T-helper 22 cell (primary cell): Measurements from ENCODE around the gene NPC1L1.

ENCODE experiments used
- DNase-seq: peaks from one replicate; pipeline ENCODE4 v3.0.0-alpha.2; 2020; ENCODE audit warnings: low read depth

The NPC1L1 gene, protein sequence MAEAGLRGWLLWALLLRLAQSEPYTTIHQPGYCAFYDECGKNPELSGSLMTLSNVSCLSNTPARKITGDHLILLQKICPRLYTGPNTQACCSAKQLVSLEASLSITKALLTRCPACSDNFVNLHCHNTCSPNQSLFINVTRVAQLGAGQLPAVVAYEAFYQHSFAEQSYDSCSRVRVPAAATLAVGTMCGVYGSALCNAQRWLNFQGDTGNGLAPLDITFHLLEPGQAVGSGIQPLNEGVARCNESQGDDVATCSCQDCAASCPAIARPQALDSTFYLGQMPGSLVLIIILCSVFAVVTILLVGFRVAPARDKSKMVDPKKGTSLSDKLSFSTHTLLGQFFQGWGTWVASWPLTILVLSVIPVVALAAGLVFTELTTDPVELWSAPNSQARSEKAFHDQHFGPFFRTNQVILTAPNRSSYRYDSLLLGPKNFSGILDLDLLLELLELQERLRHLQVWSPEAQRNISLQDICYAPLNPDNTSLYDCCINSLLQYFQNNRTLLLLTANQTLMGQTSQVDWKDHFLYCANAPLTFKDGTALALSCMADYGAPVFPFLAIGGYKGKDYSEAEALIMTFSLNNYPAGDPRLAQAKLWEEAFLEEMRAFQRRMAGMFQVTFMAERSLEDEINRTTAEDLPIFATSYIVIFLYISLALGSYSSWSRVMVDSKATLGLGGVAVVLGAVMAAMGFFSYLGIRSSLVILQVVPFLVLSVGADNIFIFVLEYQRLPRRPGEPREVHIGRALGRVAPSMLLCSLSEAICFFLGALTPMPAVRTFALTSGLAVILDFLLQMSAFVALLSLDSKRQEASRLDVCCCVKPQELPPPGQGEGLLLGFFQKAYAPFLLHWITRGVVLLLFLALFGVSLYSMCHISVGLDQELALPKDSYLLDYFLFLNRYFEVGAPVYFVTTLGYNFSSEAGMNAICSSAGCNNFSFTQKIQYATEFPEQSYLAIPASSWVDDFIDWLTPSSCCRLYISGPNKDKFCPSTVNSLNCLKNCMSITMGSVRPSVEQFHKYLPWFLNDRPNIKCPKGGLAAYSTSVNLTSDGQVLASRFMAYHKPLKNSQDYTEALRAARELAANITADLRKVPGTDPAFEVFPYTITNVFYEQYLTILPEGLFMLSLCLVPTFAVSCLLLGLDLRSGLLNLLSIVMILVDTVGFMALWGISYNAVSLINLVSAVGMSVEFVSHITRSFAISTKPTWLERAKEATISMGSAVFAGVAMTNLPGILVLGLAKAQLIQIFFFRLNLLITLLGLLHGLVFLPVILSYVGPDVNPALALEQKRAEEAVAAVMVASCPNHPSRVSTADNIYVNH (N-terminal part only)

DNA sequence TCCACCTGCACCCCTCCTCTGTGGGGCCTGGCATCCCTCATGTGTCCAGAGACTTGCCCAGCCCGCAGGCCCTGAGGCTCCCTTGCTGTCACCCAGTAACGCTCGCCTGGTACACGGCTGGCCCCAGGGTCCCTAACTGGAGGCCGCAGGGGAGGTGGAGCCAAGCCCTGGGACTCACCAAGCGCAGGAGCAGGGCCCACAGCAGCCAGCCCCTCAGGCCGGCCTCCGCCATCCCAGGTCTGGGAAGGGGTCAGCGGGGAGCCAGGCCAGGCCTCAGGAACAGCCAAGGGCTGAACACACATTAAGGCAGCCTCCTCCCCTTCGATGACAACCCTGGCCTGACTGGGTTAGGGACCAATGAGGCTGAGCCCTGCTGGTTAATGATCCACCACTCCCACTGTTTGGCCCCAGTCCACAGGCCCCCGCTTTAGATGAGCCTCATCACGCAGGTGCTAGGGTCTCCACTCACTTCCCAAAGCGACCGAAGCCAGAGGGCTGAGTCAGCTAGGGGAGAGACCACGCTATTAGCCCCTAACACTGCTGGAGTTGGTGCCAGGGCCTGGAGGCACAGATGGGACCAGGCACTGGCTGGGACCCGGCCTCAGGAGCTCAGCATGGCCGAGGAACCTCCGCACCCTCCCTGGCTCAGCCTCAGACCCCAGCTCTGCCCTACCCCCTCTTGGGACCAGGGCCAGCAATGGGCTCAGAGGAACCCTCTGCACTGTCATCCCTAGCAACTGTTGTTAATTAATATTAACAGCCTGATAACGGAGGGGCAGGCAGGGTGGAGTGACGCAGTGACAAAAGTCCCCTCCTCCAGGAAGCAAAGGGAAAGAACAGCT lies at the start of gene NPC1L1:
NPC1L1 (minus strand) TSS at position 303 of the 842 bp plus-strand sequence; CDS start at position 232, 71 bp downstream.
- no peak for DNase-seq

DNA sequence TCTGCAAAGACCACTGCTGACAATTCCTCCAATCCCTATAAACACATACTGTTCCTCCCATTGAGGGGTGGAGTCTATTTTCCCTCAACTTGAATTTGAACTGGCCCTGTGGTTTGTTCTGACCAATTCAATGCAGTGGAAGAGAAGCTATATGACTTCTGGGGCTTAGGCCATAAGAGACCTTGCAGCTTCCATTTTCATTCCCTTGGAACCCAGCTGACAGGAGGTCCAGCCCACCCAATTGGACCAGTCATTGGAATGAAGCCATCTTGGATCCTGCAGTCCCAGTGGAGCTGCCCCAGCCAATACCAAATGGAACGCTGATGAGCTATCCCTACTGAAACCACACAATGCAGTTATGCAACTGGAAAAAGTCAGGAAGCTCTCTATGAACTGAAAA lies 49.8 kb upstream of the NPC1L1 start:
- no peak for DNase-seq

DNA sequence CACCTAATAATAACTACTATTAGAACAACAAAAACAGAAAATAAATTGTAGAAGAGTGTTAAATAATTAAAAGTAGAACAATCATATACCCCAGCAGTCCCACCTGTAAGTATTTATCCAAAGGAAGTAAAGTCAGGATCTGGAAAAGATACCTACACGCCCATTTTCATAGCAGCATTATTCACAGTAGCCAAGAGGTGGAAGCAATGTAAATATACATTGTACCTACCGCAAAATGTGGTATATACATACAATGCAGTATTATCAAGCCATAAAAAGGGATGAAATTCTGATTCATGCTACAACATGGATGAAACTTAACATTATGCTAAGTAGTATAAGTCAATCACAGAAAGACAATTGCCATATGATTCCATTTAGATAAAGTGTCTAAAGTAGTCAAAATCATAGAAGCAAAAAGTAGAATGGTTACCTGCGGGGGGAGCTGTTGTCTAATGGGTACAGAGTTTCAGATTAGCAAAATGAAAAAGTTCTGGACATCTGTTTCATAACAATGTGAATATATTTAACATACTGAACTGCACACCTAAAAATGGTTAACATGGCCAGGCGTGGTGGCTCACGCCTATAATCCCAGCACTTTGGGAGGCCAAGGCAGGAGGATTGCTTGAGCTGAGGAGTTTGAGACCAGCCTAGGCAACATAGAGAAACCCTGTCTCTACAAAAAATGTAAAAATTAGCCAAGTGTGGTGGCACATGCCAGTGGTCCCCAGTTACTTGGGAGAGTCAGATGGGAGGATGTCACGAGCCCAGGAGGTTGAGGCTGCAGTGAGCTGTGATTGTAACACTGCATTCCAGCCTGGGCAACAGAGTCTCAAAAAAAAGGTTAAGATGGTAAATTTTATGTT lies 46.9 kb upstream of the NPC1L1 start:
- DNase-seq = peak; percentile 16

DNA sequence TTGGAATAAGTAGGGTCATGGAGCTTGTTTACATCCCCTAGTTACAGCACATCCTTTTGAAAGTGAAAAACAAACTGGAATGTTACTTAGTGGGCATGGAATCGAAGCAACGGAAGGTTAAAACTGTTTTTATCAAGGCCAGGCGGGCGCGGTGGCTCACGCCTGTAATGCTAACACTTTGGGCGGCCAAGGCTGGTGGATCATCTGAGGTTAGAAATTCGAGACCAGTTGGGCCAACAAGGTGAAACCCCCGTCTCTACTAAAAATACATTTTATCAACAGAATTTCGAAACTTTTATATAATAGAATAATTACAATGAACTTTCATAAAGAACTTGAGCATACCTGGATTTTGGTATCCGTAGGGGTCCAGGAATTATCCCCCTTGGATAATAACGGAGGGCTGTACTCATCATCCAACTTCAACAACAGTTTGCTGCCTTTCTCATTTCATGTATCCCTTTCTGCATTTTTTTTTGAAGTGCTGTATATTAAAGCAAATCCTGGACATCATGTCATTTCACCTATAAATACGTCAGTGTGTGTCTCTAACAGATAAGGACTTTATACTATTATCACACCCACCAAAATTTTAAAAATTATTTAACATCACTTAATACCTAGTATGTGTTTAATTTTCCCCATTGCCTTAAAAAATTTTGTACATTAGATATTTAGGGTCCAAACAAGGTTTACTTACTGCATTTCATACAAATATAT lies 42.2 kb upstream of the NPC1L1 start:
- no peak for DNase-seq

DNA sequence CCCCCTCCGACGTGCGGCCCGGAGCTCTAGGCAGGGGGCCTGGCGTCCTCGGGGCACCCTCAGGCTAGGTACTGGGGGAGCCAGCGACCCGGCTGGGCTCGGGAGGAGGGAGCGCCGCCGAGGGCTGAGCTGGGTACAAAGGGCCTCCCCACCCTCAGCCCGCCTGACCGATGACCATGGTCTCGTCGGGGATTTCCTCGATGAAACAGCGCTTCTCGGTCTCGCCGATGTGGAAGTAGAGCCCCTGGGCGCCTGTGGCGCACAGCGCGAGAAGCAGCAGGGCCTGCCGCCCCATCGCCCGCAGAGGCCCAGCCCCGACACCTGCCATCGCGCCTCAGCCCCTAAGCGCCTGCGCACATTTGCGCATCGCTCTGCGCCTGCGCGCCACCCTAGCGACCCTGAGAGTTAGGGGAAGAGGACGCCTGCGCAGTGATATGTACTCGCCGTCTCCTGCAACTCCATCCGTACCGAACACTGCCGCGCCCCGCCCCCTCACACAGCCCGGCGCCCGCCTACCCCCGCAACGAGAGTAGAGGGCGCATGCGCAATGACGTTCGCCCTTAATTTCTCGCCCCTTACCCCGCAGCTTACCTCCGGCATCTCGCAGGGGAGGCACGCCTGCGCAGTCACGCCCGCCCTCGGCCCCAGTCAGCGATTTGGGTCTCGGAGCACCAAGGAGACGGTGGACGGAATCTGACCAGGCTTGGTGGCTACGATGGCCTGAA lies 40.9 kb upstream of the NPC1L1 start, which contains the start of gene TMED4:
TMED4 (minus strand) TSS at position 353 of the 725 bp plus-strand sequence; CDS start at position 328, 25 bp downstream.
- peak; percentile 100 for DNase-seq

DNA sequence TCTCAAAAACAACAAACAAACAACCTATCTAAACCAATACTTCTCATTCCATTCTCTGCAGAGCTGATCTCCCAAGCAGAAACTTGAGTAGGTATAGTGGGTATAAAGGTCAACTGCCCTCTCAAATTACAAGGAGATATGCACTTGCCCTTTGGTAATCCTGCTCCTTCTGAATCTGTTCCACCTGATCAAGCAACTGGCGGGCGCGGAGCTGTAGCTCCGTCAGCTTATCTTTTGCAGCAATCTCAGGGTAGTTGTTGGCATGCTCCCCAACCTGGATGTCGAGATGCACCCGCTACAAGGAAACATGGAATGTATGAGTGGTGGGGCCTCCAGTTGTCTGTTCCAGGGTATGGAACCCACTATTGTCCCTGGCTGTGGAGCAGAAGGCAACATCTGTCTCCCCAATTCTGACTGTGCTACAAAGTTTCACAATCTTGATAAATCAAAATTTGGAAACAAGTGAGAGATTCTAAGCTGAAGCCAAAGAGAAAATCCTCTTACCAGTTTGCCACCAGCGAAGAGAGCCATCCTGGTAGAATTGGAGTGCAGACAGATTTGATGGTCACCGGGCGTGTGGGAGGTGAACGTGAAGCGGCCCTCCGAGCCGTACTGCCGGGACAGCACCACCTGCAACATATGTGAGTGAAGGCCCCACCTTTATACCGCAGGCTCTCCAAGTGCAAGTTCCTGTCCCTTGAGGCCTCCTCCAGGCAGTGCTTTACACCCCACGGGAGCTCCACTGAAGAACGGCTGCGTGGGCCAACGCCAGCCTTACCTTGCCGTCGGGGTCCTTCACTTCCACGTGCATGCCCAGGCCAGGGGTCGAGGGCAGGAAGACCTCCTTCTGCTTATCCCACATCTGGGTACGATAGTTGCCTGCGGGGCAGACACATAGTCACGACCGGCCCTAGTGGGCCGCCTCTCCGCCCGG lies 40.1 kb upstream of the NPC1L1 start:
- DNase-seq = peak; percentile 31

DNA sequence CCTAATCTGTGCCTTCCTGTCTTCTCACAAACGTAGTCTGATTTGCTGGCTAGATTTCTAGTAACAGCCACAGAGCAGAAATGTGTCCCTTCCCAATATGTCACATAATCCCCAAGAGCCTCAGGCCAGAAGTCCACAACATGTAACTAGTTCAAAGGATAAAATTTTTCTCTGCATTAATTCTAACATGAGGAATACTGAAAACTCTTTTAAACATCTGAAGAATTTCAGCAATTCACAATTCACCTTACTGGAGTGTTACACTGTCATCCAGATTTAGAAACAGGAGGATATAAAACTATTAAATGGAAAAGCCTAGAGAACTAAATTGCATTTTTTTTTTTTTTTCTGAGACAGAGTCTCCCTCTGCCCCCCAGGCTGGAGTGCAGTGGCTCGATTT lies 35.1 kb upstream of the NPC1L1 start:
- no peak for DNase-seq

DNA sequence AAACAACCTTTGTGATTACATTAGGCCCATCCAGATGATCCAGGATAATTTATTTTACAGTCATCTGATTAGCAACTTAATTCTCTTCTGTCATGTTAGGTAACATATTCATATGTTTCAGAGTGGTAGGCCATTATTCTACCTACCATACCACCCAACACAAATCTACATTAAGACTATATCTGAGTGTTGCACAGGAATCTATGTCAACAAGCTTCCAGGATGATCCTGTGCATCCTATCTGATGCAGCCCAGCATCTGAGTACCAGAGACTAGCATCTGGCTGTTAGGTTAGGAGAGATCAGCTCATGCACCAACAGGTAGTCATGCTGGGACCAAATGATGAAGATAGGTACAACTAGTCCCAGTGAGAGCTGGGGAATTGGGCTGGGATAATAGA lies 33.9 kb upstream of the NPC1L1 start:
- no peak for DNase-seq

DNA sequence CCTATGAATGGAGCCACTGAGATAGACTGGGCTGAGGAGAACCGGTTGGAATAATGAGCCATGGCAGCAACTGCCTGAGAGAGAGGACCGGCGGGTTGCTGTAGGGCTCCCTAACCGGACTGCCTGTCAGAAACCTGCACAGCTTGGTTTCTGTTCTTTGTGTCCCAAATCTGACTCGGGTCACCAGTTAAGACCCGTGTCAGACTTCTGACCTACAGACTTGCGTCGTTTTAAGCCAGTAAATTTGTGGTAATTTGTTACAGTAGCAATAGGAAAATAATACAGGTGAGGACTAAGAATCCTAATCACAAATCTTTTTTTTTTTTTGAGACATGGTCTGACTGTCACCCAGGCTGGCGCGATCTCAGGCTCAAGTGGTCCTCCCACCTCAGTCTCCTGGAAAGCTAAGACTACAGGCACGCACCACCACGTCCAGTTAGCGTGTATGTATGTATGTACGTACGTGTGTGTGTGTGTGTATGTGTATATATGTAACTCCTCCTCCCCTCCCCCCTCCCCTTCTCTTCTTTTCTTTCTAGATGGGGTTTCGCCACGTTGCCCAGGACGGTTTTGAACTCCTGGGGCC lies 33.2 kb upstream of the NPC1L1 start:
- DNase-seq = no peak

DNA sequence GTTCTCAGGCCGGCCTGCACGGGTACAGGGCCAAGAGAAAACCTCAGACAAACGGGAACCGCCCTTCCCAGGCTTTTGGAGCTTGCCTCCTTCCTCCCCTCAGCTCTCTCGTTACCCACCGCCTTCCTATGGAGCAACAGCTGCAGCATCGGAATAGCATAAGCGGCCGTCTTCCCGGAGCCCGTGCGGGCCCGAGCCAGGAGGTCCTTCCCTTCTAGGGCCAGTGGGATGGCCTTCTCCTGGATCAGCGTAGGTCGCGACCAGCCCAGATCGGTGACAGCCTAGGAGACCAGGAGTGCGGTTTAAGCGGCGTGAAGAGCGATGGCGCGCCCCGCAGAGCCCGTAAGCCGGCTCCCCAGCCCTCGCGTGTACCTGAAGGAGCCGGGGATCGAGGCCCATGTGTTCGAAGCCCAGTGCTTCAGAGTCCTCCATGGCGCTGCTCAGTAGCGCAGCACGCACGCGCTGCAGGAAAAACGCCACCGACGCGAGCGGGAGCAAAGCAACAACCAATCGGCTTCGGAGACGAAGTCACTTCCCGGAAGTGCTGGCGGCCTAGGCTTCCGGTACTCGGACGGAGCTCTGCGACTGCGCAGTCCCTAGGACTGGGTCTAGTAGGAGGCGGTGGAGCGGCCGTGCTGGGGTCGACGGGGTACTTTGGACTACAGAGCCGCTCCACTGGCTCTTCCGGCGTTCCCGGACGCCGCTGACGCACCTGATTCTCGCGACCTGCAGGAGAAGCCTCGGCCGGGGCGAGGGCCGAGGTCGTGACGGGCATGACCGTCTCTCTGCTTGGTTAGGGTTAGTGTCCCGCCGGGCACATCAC lies 32.5 kb upstream of the NPC1L1 start, which contains the start of gene DDX56:
DDX56 (minus strand) TSS at position 445 of the 823 bp plus-strand sequence; CDS start at position 432, 13 bp downstream.
- peak; percentile 87 for DNase-seq

DNA sequence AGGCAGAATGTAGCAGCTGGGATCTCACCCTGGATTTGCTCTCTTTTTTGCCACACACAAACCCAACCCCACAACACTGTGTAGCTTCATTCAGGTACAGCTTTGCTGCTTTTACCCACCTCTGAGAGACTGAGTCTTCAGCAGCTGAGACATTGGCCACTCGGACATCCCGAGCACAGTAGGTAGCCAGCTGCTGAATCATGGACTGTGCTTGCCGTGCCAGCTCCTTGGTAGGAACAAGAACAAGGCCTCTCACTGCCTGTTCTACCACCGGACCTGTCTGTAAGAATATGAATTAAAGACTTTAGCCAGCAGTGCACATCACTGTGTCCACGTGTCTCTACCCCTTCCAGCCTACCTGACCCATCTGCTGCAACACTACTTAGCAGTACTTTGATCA lies 31.6 kb upstream of the NPC1L1 start:
- DNase-seq = no peak

DNA sequence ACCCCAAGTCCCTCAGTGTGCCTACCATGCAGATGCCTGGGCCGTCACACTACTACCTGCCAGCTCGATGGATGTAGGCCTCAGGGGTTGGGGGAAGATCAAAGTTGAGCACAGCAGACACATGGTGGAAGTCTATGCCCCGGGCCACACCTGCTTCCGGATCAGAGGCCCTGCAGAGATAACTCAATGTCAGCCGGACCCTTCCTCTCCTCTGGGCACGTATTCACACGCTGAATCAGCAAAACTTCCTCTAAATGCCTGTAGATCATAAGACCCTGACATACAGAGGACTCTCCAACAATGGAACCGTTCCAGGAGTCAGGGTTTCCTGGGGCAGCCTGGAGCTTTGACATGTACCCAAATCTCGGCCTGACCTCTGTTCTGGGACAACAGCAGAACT lies 28.8 kb upstream of the NPC1L1 start:
- no peak for DNase-seq

DNA sequence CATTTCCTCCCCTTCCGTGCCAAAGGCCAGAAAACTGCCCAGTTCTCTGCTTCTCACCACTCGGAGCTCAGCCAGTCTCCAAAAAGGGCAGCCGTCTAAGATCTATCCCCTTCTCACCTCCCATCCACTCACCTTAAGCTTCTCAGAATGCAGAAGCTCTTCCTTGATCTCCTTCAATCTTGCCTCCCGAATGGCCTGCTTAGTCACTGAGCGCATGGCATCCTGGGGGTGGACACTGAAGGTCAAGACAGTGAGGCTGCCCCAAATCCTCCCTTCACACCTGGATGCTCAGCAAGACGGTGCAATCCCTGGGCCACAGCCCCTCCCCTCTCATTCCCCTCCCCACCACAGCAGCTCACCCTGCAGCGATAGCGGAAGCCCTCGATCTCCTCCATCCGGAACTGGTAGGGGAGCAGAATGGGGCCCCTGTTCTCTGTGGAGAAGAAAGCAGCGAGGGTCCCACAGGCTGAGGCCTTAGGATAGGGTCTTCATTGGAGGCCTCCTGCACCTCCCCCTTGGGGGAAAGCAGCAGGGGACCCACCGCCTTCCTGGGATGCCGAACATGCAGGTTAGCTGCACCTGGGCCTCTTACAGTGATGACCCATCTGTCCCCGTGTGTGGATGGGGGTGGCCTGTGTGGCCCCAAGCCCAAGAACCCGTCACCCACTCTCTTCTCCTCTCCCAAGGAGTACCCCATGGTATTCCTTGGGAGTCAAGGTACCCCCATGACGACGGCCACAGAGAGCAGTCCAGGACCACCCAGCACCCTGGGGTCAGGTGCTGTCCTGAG lies 27.8 kb upstream of the NPC1L1 start:
- no peak for DNase-seq

DNA sequence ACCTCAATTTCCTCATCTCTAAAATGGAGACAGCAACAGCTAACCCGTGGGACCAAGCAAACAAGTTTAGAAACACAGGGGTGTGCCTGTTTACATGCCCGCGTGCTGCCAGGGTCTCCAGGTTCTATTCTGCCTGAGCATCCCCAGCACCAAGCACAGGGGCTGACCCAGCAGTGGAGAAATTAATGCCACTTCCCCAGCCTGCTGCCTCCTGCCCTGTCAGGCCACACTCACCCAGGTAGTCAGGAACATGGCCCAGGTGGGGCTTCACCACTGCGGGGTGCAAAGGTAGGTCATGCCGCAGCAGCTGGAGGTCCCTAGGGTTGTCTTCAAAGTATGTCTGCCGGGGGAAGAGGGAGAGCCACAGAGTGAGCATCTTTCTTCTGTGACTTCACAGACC lies 26.8 kb upstream of the NPC1L1 start:
- no peak for DNase-seq

DNA sequence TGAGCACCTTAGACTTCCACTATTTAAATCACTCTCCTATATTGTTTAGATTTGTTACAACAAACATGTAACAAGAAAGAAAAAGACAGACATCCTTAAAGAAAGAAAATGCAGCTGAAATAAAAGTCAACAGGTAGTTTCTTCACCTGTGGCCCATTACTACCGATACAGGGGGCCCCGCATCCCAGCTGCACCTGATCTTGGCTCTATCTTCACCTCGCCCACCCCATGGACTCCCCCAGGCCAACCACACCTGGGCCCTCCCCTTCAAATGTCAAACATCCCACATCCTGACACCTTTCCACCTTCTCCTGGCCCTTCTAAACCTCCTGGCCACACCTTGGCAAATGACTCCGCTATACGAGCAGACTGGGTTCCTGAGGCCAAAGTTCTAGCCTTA lies 25.6 kb upstream of the NPC1L1 start:
- DNase-seq = no peak
